Dermis blood vessel endothelial cell (primary cell): ENCODE results near the gene BANK1. TPM values are rescaled to one million over a fixed set of nuclear protein-coding genes. Genes with fewer than 3 reads are reported as not detected.

ENCODE experiments used
- DNase-seq: peaks from one replicate; pipeline ENCODE4 v3.0.0; 2010
- total RNA-seq: library from RNA; depleted of rRNA; stranded (reverse); fragments of >200 nt; gene quantifications from 2 replicates; pipeline ENCODE4 v1.2.3, GENCODE V29; 2014

BANK1 gene, protein sequence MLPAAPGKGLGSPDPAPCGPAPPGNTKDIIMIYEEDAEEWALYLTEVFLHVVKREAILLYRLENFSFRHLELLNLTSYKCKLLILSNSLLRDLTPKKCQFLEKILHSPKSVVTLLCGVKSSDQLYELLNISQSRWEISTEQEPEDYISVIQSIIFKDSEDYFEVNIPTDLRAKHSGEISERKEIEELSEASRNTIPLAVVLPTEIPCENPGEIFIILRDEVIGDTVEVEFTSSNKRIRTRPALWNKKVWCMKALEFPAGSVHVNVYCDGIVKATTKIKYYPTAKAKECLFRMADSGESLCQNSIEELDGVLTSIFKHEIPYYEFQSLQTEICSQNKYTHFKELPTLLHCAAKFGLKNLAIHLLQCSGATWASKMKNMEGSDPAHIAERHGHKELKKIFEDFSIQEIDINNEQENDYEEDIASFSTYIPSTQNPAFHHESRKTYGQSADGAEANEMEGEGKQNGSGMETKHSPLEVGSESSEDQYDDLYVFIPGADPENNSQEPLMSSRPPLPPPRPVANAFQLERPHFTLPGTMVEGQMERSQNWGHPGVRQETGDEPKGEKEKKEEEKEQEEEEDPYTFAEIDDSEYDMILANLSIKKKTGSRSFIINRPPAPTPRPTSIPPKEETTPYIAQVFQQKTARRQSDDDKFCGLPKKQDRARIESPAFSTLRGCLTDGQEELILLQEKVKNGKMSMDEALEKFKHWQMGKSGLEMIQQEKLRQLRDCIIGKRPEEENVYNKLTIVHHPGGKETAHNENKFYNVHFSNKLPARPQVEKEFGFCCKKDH
- 0.09 TPM in 1 of 2 replicates, not detected in the other for total RNA-seq

GRCh38 chr4:101790521-101791181, at the start of gene BANK1:
TSS of gene BANK1 (plus strand) at chr4:101790730. CDS start at chr4:101790881, 151 bp downstream.
- peak; percentile 35 for DNase-seq

DNA sequence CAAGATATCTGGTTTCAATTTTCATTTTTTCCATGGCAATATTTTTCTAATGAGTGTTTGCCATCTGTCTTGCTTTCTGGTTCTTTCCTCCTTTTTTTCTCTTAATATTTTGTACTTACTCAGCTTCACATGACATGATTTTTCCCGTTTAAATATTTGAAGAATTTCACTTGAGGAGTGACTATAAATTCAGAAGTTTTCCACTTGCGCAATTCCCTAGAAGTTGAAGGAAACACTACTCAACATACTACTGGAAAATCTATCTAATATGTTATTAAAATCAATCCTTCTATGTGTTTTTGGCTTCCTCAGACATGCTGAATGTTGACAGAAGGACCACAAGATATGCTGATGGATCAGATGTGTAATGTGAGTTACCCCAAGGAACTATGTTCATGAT, 36.8 kb upstream of the BANK1 start:
- DNase-seq, result no peak

DNA sequence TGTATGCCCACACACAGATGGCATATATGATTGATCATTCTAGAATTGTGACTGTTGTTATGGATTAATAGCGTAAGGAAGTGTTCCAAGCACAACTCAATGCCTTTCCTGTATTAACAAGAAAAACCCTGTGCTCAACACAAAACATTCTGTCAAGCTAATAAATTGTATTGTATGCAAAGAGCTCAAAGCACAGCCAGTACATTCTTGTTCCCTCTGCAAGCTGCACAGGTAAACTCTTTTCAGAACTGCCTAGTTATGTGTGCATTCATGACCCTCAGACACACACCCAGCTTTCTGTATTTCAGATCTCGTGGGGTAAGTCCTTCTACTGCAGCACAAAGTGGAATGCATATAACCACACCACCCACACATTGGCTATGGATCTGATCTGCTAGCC, 34.3 kb upstream of the BANK1 start:
- no peak for DNase-seq

DNA sequence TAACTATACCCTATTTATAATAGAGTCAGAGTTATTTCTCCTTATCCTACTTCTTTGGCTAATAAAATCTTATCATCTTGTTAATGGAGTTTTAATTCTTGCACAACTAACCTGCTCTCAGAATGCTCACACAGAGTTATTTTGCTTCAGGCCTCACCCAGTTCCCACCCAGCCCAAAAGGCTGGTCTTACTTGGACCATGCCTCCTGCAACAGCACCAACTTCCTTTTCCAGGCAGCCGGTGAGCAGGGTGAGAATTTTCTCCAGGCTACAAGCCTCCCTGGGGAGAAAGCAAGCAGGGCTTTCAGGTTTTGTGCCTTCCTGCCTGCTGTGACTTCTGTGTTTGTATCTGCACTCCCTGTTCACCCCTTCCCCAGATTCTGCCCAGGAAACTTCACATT, 29.1 kb upstream of the BANK1 start:
- no peak for DNase-seq

DNA sequence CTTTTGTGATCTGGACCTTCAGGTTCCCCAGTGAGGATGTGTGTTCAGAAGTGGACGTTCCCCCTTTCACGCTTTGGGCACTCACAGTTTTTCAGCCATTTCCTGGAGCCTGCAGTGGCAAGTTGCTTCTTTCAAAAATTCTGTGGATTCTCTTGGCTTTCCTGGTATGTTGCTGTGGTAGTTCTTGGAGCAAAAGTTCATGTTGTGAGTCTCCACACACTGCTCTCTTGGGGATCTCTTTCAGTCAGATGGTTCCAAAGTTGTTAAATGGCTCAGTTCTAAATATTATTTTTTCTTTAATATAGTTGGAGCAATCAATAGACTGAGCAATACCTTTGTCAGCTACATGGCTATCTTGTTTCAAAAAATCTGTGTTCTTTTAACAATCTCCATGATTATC, 28.5 kb upstream of the BANK1 start:
- DNase-seq, result no peak

GRCh38 chr4:101762534-101762933, 28.0 kb upstream of the BANK1 start:
- DNase-seq, result no peak

DNA sequence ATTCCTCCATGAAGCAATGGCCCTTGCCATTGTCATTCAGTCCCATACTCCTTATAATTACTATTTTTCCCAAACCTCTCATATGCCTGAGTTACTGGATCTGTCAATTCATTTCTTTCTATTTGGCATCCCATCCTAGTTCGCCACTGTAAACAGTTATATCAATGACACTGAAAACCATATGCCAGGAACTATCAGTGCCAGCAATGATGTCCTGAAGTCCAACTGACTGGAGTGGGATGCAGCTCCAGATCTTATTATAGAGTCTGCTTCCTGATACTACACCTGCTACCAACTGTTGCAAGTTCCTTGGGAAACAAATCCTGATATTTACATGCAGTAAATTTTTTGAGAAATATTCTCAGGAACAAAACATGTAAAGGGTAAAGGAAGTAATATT, 27.0 kb upstream of the BANK1 start:
- DNase-seq, result no peak

GRCh38 chr4:101774807-101775206, 15.7 kb upstream of the BANK1 start:
- no peak for DNase-seq

DNA sequence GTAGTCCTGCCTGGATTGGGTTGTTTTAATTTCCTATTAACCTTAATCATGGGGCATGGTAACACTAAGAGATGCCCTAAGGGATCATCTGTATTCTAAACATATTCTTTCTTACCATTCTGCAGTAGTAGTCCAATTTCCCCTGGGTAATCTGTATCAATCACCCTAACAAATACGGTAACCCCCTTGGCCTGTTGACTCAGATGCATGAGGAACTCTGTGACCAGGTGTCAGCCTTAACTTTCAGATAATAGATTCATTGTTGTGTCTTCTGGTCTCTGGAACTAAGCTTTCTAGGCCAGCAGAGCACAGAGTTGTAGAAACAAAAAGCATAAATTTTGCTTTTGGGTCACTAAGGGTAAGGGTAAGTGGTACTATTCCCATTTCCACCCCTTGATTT, 13.1 kb upstream of the BANK1 start:
- no peak for DNase-seq

- DNase-seq, result no peak
These were observed 10.2 kb upstream of the BANK1 start for GRCh38 chr4:101780284-101780683.

- DNase-seq, result no peak
These were observed 8.0 kb upstream of the BANK1 start for GRCh38 chr4:101782546-101782945.

- DNase-seq, result no peak
These were observed 5.6 kb upstream of the BANK1 start for GRCh38 chr4:101784957-101785356.

- no peak for DNase-seq
These were observed 5.0 kb upstream of the BANK1 start for GRCh38 chr4:101785486-101785885.

GRCh38 chr4:101787701-101788316, 2.7 kb upstream of the BANK1 start:
- no peak for DNase-seq

- DNase-seq, result no peak
These were observed 640 bp downstream of the BANK1 start for GRCh38 chr4:101791182-101791558.

DNA sequence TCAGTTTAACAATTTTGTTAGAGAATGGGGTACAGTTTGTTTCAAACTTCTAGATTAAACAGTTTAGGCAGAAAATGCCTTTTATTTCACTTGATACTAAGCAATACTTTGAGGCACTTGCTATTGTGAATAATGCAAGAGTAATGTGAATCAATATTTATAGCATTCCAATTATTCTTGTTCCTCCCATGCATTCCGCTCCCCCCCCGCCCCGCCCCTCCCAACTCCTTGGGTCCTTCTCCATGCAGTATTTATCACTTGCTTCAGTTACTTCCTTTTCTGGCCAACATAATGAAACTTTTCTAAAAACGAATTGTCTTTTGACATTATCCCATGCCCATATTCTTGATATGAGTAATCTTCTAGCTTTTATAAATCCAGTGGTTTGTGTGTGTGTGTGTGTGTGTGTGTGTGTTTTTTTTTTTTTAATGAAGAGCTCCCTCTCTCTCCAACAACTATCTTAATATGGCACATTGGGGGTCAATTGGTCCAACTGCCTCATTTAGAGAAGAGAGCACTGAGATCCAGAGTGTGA, 1.6 kb downstream of the BANK1 start:
- no peak for DNase-seq

DNA sequence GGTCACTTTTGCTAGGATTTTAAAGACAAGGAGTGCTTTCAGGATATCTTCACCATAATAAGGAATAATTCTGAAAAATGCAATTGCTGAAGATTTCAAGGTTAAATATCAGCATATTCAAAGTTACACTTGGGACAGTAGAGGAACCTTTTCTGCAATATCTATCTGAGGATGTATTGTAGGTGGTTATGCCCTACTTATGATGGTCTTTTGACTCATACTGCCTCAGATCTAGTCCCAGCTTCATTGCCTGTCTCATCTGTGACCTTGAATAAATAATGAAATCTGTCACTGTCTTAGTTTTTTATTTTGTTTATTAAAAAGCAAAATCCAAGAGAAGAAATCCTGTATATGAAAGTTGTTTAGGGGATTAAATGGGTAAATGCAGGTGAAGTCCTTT, 2.9 kb downstream of the BANK1 start:
- no peak for DNase-seq

DNA sequence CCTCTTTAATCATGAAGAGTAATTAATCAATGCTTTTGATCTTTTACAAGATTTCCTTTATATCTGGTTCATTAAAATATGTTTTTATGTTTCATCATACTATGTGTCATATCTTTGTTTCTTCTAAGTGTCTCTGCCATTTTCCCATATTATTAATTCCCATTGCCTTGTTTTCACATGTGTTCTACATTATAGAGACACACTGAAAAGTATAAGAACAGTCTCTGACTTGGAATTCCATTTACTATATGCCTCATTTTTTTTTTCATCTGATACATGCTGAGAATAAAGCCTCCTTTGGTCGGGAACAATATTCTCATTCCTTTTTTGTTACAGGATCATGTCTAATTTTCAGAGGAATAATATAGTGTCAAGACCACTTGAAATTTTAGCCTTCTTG, 4.3 kb downstream of the BANK1 start:
- DNase-seq, result no peak

GRCh38 chr4:101795704-101796103, 5.2 kb downstream of the BANK1 start:
- DNase-seq, result no peak

DNA sequence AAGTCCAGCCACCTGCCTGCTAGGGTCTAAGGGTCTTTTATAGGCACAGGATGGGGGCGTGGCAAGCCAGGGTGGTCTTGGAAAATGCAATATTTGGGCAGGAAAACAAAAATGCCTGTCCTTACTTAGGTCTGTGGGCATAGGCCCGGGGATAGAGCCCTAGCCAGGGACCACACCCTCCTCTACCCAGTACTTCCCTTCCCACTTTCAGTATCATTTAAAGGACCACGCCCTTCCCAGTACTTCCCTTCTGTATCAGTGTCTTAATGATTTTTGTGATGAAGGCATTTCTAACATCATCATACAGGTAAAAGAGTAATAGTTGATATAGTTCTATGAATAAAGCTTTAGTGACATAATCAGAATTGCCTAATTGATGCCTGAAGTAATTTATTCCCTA, 11.4 kb downstream of the BANK1 start:
- no peak for DNase-seq

DNA sequence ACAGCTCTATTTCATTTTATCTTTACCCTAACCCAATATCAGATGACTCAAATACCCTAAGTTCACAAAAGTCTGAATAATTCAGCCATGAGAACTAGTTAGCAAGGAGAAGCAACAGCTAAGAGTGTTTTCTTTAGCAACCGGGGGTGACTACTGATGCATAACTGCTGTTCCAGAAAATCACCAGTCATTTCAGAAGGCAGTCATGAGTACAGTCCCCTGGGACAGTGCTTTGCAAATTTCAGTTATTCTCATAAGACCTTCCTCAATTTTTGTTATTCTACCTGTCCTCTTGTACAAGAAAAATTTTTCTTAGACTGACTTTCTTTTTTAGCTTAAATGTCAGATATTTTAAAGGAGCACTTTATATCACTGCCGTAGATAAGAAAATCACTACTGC, 16.4 kb downstream of the BANK1 start:
- no peak for DNase-seq

- no peak for DNase-seq
These were observed 16.8 kb downstream of the BANK1 start for GRCh38 chr4:101807351-101807750.

DNA sequence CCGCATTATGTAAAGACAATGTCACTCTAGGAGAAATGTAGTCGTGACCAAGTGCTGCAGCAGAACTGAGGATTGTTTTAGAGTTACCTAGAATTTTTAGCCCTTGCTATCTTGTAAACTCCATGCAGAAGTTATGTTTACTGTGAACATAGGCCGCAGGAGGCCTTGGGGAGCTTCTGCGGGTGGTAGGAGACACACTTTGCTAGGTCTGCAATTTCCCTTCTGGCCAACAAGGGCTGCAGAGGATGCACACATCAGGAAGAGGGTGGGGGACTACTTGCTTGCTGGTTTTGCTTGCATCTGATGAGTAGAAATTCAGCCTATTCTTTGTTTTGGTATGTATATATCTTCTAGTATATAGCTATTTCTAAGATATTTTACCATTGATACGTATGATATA, 23.1 kb downstream of the BANK1 start:
- DNase-seq, result no peak
